NT2/D1 (cell line): Measurements from ENCODE around the gene PTPN23.

Experiments used
- SUZ12 ChIP-seq: IDR thresholded peaks from 2 replicates; pipeline ENCODE4 v1.6.1; 2011; ENCODE audit not compliant: insufficient read length, insufficient read depth; ENCODE audit errors: extremely low read depth
- ZNF274 ChIP-seq: IDR thresholded peaks from 2 replicates; pipeline ENCODE4 v1.6.1; 2011; ENCODE audit warnings: mild to moderate bottlenecking, low read depth, low read length

DNA sequence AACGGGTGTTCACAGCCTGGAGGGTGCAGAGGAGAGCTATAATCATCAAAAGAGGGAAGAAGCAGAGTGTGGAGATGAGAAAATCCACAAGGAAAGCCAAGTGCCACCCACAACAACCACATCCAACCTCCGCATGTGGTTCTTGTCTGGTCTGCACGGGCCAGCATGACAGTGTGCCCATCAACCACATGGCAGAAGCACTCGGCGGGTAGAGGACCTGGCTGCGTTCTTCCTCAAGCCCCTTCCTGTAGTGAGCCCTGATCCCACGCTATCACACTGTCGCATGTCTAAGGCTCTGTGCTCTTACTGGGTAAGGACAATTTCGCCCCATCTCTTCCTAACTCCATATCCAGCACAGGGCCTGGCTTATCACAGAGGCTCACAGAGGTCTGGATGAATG lies 41.9 kb downstream of the PTPN23 start:
- TF ChIP-seq SUZ12 (no peak), ZNF274 (no peak)
